Activated CD4-positive, alpha-beta T cell treated with anti-CD3 and anti-CD28 coated beads, Interleukin-2, amount 10 ng/mL, durations not matched to agents 7 days and 5 days (primary cell): ENCODE measurements around the gene RELN. TPM values are rescaled to one million over a fixed set of nuclear protein-coding genes. Genes with fewer than 3 reads are reported as not detected.

ENCODE experiments used
- CTCF ChIA-PET: fragments of 350-600 bp; sonication (Branson Sonifier 250); formaldehyde crosslinking; loops from one replicate; lab custom pipeline; 2021; ENCODE audit warnings: antibody characterized with exemption; lab: Charles Lee
- POLR2A ChIA-PET: fragments of 350-600 bp; sonication (Branson Sonifier 250); formaldehyde crosslinking; loops from one replicate; lab custom pipeline; 2021; ENCODE audit warnings: antibody characterized with exemption; lab: Charles Lee
- DNase-seq: peaks from one replicate; pipeline ENCODE4 v3.0.0-alpha.2; 2020
- H3K27ac Mint-ChIP-seq: one replicate; pipeline ENCODE4 v1.8.0; 2021; ENCODE audit warnings: mild to moderate bottlenecking, moderate library complexity, mixed read lengths
- H3K27me3 Mint-ChIP-seq: one replicate; pipeline ENCODE4 v1.8.0; 2021; ENCODE audit warnings: mixed read lengths
- H3K36me3 Mint-ChIP-seq: one replicate; pipeline ENCODE4 v1.8.0; 2021; ENCODE audit warnings: low read depth, mixed read lengths
- H3K4me1 Mint-ChIP-seq: one replicate; pipeline ENCODE4 v1.8.0; 2021; ENCODE audit warnings: mixed read lengths
- H3K4me3 Mint-ChIP-seq: one replicate; pipeline ENCODE4 v1.8.0; 2021; ENCODE audit warnings: mild to moderate bottlenecking, moderate library complexity, mixed read lengths
- H3K9me3 Mint-ChIP-seq: one replicate; pipeline ENCODE4 v1.8.0; 2021; ENCODE audit warnings: mixed read lengths
- total RNA-seq, 2 experiments: library from RNA; stranded (reverse); gene quantifications; one replicate each; pipeline ENCODE4 v1.2.3, GENCODE V29; 2021

RELN gene
- total RNA-seq, 2 experiments from 2014 or later: not detected

DNA sequence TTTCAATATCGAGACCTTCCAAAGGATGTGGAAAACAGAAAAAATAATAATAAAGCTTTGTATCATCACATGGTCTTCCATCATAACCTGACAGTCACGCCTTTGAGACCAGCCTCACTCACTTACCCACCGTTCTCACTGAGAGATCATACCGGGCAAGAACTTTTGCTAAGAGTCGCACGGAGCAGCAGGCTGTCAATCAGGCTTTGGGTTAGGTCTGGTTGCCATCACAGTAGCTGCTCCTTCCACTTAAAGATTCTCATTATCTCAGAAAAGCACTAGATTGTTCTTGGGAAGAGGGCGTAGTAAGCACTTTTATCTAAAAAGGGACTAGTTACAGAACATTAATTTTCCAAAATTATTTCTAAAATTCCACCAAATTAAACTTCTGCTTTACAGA, 2.0 kb downstream of the RELN start:
- DNase-seq: no peak
- Mint-ChIP-seq H3K4me3 (no peak overlapping the region), H3K9me3 (no peaks in the 10 kb centered on the region), H3K27ac (no peak overlapping the region), H3K27me3 (peaks cover 51% of the 10 kb centered on the region), H3K4me1 (peaks cover 6% of the 10 kb centered on the region), H3K36me3 (no peaks in the 10 kb centered on the region)
- CTCF ChIA-PET: no interaction called here
- POLR2A ChIA-PET: no interaction called here

- peaks cover 6% of the 10 kb centered on the region for H3K4me1 Mint-ChIP-seq
- no peak overlapping the region for H3K27ac Mint-ChIP-seq
- H3K27me3 Mint-ChIP-seq: peaks cover 39% of the 10 kb centered on the region
- CTCF ChIA-PET: no interaction called here
- H3K36me3 Mint-ChIP-seq: no peaks in the 10 kb centered on the region
- no peaks in the 10 kb centered on the region for H3K9me3 Mint-ChIP-seq
- H3K4me3 Mint-ChIP-seq: no peak overlapping the region
- POLR2A ChIA-PET: no interaction called here
- no peak for DNase-seq
Observed at GRCh38 chr7:103985565-103986126, 3.8 kb downstream of the RELN start.

- CTCF ChIA-PET: no interaction called here
- DNase-seq: no peak
- no peak overlapping the region for H3K27ac Mint-ChIP-seq
- POLR2A ChIA-PET: no interaction called here
- H3K36me3 Mint-ChIP-seq: no peaks in the 10 kb centered on the region
- no peaks in the 10 kb centered on the region for H3K9me3 Mint-ChIP-seq
- no peaks in the 10 kb centered on the region for H3K4me1 Mint-ChIP-seq
- no peak overlapping the region for H3K4me3 Mint-ChIP-seq
- H3K27me3 Mint-ChIP-seq: peaks cover 33% of the 10 kb centered on the region
Observed at GRCh38 chr7:103984050-103984449, 5.4 kb downstream of the RELN start.

GRCh38 chr7:103983201-103983977, 6.1 kb downstream of the RELN start:
- no peak for DNase-seq
- H3K9me3 Mint-ChIP-seq: no peaks in the 10 kb centered on the region
- peaks cover 28% of the 10 kb centered on the region for H3K27me3 Mint-ChIP-seq
- H3K4me3 Mint-ChIP-seq: no peak overlapping the region
- no peaks in the 10 kb centered on the region for H3K4me1 Mint-ChIP-seq
- ChIA-PET POLR2A (no interaction called here), CTCF (no interaction called here)
- H3K27ac Mint-ChIP-seq: no peak overlapping the region
- no peaks in the 10 kb centered on the region for H3K36me3 Mint-ChIP-seq

DNA sequence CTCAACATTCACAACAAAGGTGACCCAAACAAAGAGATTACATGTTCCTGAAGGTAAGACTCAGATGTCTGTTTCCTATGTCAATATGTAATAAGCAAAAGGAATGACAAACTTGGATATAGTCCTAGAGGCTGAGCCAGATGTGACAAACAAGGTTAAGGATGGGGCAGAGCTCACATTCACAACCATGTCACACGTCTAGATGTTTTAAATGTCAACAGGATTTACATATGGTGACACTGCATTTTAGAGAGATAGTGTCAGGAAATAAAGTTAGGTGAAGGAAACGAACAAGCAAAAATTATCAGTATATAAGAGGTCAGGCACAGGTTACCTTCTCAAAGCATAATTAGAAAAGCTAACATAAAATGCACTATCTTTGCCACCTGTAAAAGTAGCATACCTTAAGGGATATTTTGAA, 8.4 kb downstream of the RELN start:
- H3K36me3 Mint-ChIP-seq: no peaks in the 10 kb centered on the region
- CTCF ChIA-PET: no interaction called here
- no peak overlapping the region for H3K27ac Mint-ChIP-seq
- POLR2A ChIA-PET: no interaction called here
- DNase-seq: no peak
- H3K9me3 Mint-ChIP-seq: no peaks in the 10 kb centered on the region
- no peaks in the 10 kb centered on the region for H3K4me1 Mint-ChIP-seq
- H3K27me3 Mint-ChIP-seq: peaks cover 14% of the 10 kb centered on the region
- H3K4me3 Mint-ChIP-seq: no peak overlapping the region

GRCh38 chr7:103972779-103973434, 16.6 kb downstream of the RELN start:
- no peaks in the 10 kb centered on the region for H3K9me3 Mint-ChIP-seq
- H3K36me3 Mint-ChIP-seq: no peaks in the 10 kb centered on the region
- no peaks in the 10 kb centered on the region for H3K4me1 Mint-ChIP-seq
- H3K4me3 Mint-ChIP-seq: no peak overlapping the region
- ChIA-PET POLR2A (no interaction called here), CTCF (no interaction called here)
- no peaks in the 10 kb centered on the region for H3K27me3 Mint-ChIP-seq
- no peak overlapping the region for H3K27ac Mint-ChIP-seq
- no peak for DNase-seq

GRCh38 chr7:103967401-103967800, 22.1 kb downstream of the RELN start:
- Mint-ChIP-seq H3K27me3 (peaks cover 2% of the 10 kb centered on the region), H3K27ac (no peak overlapping the region), H3K4me3 (no peak overlapping the region), H3K4me1 (no peaks in the 10 kb centered on the region), H3K9me3 (no peaks in the 10 kb centered on the region), H3K36me3 (no peaks in the 10 kb centered on the region)
- no peak for DNase-seq
- ChIA-PET CTCF (no interaction called here), POLR2A (no interaction called here)

DNA sequence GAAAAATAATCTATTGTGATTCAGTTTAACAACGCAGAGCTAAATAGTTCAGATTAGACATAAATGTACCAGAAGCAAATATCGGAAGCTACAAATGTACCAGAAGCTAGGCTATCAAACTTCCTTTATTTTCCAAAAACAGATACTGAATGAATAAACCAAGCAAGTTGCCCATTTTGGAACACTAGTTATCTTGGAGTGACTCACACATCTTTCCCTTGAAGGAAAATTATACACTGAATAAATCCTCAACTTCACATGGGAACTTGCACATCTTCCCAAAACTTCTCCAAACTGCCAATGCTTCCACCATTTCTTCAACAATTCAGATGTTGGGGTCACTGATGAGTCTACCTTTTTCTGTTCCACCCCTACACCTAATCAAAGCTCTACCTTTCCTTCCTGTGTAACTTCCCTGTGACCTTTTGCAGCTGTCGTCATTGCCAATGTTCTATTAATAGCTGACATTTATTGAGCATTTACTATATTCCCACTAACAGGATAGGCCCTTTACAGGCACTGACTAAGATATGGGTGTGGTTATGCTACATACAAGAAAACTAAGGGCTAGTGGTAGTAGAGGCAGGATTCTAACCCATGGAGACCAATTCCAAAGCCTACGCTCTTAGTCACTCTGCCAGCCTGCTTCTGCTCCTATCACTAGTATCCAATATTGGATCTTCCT, 22.7 kb downstream of the RELN start:
- H3K4me3 Mint-ChIP-seq: no peak overlapping the region

DNA sequence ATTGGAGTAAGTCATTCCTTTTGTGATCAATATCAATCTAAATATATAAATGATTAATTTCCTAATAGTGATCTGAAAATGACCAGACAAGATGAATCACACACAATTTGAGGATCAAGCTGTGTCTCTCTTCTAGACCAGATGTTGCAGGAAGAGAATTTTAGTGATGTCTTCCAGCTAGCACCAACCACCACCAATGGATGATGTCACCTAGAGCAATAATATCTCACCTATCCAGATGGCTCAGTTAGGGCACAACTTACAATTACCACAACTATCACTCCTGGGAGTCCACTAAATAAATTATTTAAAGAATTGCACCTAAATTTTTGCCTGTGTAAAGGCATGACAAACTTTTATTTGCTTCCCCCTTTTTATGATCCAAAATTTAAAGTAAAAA, 25.2 kb downstream of the RELN start:
- H3K4me3 Mint-ChIP-seq: no peak overlapping the region
- no peak for DNase-seq
- no peaks in the 10 kb centered on the region for H3K36me3 Mint-ChIP-seq
- CTCF ChIA-PET: no interaction called here
- H3K9me3 Mint-ChIP-seq: no peaks in the 10 kb centered on the region
- no peaks in the 10 kb centered on the region for H3K4me1 Mint-ChIP-seq
- H3K27me3 Mint-ChIP-seq: peaks cover 5% of the 10 kb centered on the region
- H3K27ac Mint-ChIP-seq: no peak overlapping the region
- POLR2A ChIA-PET: no interaction called here

More for the DNA sequence above, 22.7 kb downstream of the RELN start:
- Mint-ChIP-seq H3K9me3 (no peaks in the 10 kb centered on the region), H3K4me1 (no peaks in the 10 kb centered on the region), H3K27ac (no peak overlapping the region), H3K27me3 (peaks cover 5% of the 10 kb centered on the region), H3K36me3 (no peaks in the 10 kb centered on the region)
- CTCF ChIA-PET: no interaction called here
- DNase-seq: no peak
- POLR2A ChIA-PET: no interaction called here

DNA sequence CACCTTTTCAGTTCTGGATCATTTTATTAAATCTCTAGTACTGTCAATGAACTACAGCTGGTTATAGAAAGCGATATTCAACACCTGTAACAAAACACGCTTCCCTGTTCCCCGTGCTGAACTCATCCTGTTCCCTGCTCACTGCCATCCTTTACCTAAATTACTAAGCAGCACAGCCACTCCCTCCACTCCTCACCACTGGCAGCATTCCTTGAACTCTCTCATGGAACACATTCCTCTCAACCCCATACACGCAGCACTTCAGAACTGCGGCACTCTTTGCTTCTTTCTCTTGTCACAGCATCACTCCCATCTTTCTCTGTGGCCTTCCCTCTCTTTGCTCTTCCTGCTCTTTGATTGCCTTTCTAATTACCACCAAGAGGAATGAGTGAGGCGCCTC, 27.4 kb downstream of the RELN start:
- Mint-ChIP-seq H3K4me3 (no peak overlapping the region), H3K27ac (no peak overlapping the region), H3K36me3 (no peaks in the 10 kb centered on the region), H3K27me3 (peaks cover 5% of the 10 kb centered on the region), H3K9me3 (no peaks in the 10 kb centered on the region), H3K4me1 (no peaks in the 10 kb centered on the region)
- CTCF ChIA-PET: interaction anchor here (1.0 kb wide), 1 partner anchor 10 kb away, joined by 4 read pairs; no protein-coding TSS in a partner anchor
- POLR2A ChIA-PET: no interaction called here
- DNase-seq: no peak

DNA sequence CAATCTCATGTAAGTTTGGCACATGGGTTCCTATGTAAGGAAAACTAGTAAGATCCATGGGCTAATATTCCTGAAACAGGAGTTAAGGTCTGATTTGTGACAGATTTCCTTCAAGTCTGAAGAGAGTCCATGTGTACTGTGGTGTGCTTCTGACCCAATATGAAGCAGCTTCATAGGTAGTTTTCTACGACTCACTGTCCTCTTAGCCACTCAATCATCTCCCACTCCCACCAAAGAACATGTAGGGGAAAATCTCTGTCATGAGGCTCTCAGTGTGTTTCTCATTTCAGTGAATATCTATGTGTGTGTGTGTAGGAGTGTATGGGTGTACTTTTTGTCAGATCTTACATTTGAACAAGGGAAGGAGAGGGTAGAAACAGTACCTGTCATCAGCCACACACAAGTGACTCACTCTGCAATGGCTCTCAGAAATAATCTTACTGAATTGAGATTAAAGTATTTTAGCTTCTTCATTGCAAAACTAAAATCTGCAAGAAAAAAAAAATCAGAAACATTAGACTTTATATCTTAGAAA, 31.1 kb downstream of the RELN start:
- H3K9me3 Mint-ChIP-seq: no peaks in the 10 kb centered on the region
- CTCF ChIA-PET: no interaction called here
- no peak overlapping the region for H3K27ac Mint-ChIP-seq
- POLR2A ChIA-PET: no interaction called here
- H3K27me3 Mint-ChIP-seq: peaks cover 9% of the 10 kb centered on the region
- no peak for DNase-seq
- H3K4me3 Mint-ChIP-seq: no peak overlapping the region
- no peaks in the 10 kb centered on the region for H3K4me1 Mint-ChIP-seq
- H3K36me3 Mint-ChIP-seq: no peaks in the 10 kb centered on the region

DNA sequence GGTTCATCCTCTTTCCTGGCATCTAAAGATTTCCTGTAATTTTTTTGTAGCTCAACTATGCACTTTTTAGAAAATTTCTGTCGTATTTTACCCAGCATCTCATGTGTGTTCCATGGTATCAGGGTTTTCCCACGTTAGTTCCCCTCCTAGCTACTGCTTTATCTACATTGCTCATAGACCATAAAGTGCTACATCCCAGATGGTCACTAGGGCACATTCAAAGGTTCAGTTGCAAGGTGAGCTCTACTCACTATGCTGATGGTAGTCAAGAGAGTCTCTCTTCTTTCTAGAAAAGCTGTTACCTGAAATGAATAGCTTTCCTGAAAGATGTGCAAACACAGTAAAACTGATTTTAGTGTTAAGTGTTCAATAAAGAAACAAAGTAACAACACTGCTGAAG, 33.5 kb downstream of the RELN start:
- H3K4me3 Mint-ChIP-seq: no peak overlapping the region
- peaks cover 4% of the 10 kb centered on the region for H3K27me3 Mint-ChIP-seq
- no peaks in the 10 kb centered on the region for H3K4me1 Mint-ChIP-seq
- ChIA-PET CTCF (no interaction called here), POLR2A (no interaction called here)
- no peak for DNase-seq
- H3K36me3 Mint-ChIP-seq: no peaks in the 10 kb centered on the region
- H3K27ac Mint-ChIP-seq: no peak overlapping the region
- H3K9me3 Mint-ChIP-seq: no peaks in the 10 kb centered on the region

- ChIA-PET CTCF (no interaction called here), POLR2A (no interaction called here)
Observed at GRCh38 chr7:103952408-103952807, 37.0 kb downstream of the RELN start.

More at GRCh38 chr7:103952408-103952807, 37.0 kb downstream of the RELN start:
- Mint-ChIP-seq H3K36me3 (no peaks in the 10 kb centered on the region), H3K4me1 (no peaks in the 10 kb centered on the region), H3K27ac (no peak overlapping the region), H3K9me3 (no peaks in the 10 kb centered on the region), H3K4me3 (no peak overlapping the region), H3K27me3 (peaks cover 4% of the 10 kb centered on the region)
- no peak for DNase-seq
